Measurements from ENCODE around the gene CHST13. TPM values are rescaled to one million over a fixed set of nuclear protein-coding genes. Genes with fewer than 3 reads are reported as not detected.

CHST13 gene
- total RNA-seq, 2 donors from 2014 or later, result 0.22 to 1.6 TPM

DNA sequence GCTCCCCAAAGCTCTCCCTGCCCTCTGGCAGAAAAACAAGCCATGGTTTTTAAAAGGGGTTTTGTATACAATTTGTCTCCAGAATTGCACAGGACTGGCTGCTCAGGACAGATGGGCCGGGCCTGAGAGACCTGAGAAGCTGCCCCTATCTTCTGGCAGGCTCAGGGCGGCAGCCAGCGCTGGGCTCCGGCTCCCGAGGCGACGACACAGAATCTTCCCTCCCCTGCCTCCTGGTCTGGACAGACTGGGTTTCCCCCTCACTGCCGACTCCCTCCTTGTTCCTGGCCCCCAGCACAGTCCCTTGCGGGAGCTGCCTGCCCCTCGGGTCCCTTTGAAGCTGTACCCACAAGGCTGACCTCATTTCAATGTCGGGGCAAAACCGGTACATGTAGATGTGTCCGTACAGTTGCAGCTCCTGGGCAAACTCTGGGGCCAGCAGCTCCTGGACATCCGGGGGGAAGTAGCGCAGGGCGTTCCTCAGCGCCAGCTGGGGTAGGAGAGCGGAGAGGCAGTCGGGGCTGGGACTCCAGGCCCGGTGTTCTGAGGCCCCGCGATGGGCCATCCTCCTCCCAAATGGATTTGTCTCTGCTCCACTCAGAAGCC is 13.5 kb upstream of the CHST13 start:
- no peaks in the 10 kb centered on the region for H3K36me3 ChIP-seq
- intact Hi-C loops (cut with DNase I), result no loop called here
- no peak for TF ChIP-seq CTCF (IDR thresholded peaks at IDR 0.05)
- DNase-seq, result no peak
- H3K27me3 ChIP-seq, result no peaks in the 10 kb centered on the region
- no peaks in the 10 kb centered on the region for H3K9me3 ChIP-seq
- H3K4me3 ChIP-seq, result no peak overlapping the region
- no peaks in the 10 kb centered on the region for H3K4me1 ChIP-seq
- H3K27ac ChIP-seq, result no peak overlapping the region
- no peak overlapping the region for H3K9ac ChIP-seq (ENCODE audit: low read depth in 2 of 2, low read length in 2 of 2)

GRCh38 chr3:126511291-126511690 is 12.7 kb upstream of the CHST13 start:
- no peak overlapping the region for H3K9ac ChIP-seq (ENCODE audit: low read depth in 2 of 2, low read length in 2 of 2)
- intact Hi-C loops (cut with DNase I), result no loop called here
- no peak overlapping the region for H3K4me3 ChIP-seq
- no peaks in the 10 kb centered on the region for H3K4me1 ChIP-seq
- DNase-seq, result no peak
- no peaks in the 10 kb centered on the region for H3K36me3 ChIP-seq
- H3K9me3 ChIP-seq, result no peaks in the 10 kb centered on the region
- no peak for TF ChIP-seq CTCF (IDR thresholded peaks at IDR 0.05)
- no peak overlapping the region for H3K27ac ChIP-seq
- H3K27me3 ChIP-seq, result no peaks in the 10 kb centered on the region

DNA sequence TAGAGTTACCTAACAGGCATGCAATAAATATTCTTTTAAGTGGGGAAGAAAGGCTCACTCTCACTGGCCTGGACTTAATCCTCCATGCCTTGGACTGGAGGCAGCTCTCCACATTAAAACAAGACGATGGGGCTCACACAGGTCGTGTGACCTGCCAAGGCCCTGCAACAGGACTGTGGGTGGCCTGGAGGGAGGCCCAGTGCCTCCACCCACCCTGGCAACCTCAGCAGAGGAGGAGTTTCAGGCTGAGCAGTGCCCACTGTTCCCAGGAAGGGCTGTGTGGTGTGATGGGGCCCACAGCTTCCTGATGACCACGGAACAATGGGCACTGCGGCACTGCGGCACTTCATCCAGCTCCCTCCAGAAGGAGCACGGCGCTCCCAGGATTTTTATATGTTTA is 11.9 kb upstream of the CHST13 start:
- intact Hi-C loops (cut with DNase I), result no loop called here
- H3K36me3 ChIP-seq, result no peaks in the 10 kb centered on the region
- H3K9me3 ChIP-seq, result no peaks in the 10 kb centered on the region
- DNase-seq, result no peak
- no peak overlapping the region for H3K9ac ChIP-seq (ENCODE audit: low read depth in 2 of 2, low read length in 2 of 2)
- H3K4me1 ChIP-seq, result no peaks in the 10 kb centered on the region
- TF ChIP-seq CTCF (IDR thresholded peaks at IDR 0.05), result no peak
- H3K27me3 ChIP-seq, result no peaks in the 10 kb centered on the region
- no peak overlapping the region for H3K27ac ChIP-seq
- no peak overlapping the region for H3K4me3 ChIP-seq

GRCh38 chr3:126512916-126513650 is 10.9 kb upstream of the CHST13 start:
- intact Hi-C loops (cut with DNase I), result no loop called here
- DNase-seq, result no peak
- H3K4me3 ChIP-seq, result no peak overlapping the region
- H3K9ac ChIP-seq (ENCODE audit: low read depth in 2 of 2, low read length in 2 of 2), result no peak overlapping the region
- no peaks in the 10 kb centered on the region for H3K9me3 ChIP-seq
- H3K27ac ChIP-seq, result no peak overlapping the region
- no peaks in the 10 kb centered on the region for H3K4me1 ChIP-seq
- no peaks in the 10 kb centered on the region for H3K36me3 ChIP-seq
- no peak for TF ChIP-seq CTCF (IDR thresholded peaks at IDR 0.05)
- H3K27me3 ChIP-seq, result no peaks in the 10 kb centered on the region

GRCh38 chr3:126514161-126514560 is 9.8 kb upstream of the CHST13 start:
- H3K9ac ChIP-seq (ENCODE audit: low read depth in 2 of 2, low read length in 2 of 2), result no peak overlapping the region
- no peak overlapping the region for H3K27ac ChIP-seq
- no peaks in the 10 kb centered on the region for H3K4me1 ChIP-seq
- DNase-seq, result no peak
- no peaks in the 10 kb centered on the region for H3K9me3 ChIP-seq
- intact Hi-C loops (cut with DNase I), result no loop called here
- H3K27me3 ChIP-seq, result no peaks in the 10 kb centered on the region
- H3K36me3 ChIP-seq, result no peaks in the 10 kb centered on the region
- no peak overlapping the region for H3K4me3 ChIP-seq
- no peak for TF ChIP-seq CTCF (IDR thresholded peaks at IDR 0.05)

Data from colonic mucosa (tissue), 4 donors.